Activated T-cell treated with anti-CD3 and anti-CD28 coated beads, Interleukin-2, amount 50 U/mL, for 24 hours (primary cell): ENCODE results near the gene RHO.
"Not testable (repeated sequence)": the region's sequence is repeated elsewhere in the genome, so short reads cannot be mapped to it uniquely, and the experiment has no call there.

ENCODE experiments used
- DNase-seq: peaks from one replicate; pipeline ENCODE4 v3.0.0-alpha.2; 2020
- H3K27ac Mint-ChIP-seq: 2 replicates; pipeline ENCODE4 v1.8.0; 2020; ENCODE audit warnings: mild to moderate bottlenecking, mixed read lengths
- H3K27me3 Mint-ChIP-seq: 2 replicates; pipeline ENCODE4 v1.8.0; 2020; ENCODE audit warnings: mixed read lengths
- H3K36me3 Mint-ChIP-seq: 2 replicates; pipeline ENCODE4 v1.8.0; 2020; ENCODE audit warnings: low read depth, mixed read lengths
- H3K4me1 Mint-ChIP-seq: 2 replicates; pipeline ENCODE4 v1.8.0; 2020; ENCODE audit warnings: low read depth, mixed read lengths
- H3K4me3 Mint-ChIP-seq: 2 replicates; pipeline ENCODE4 v1.8.0; 2020; ENCODE audit warnings: mild to moderate bottlenecking, moderate library complexity, mixed read lengths
- H3K9me3 Mint-ChIP-seq: 2 replicates; pipeline ENCODE4 v1.8.0; 2020; ENCODE audit warnings: mixed read lengths

Gene RHO

GRCh38 chr3:129506231-129506742 lies 22.2 kb upstream of the RHO start:
- Mint-ChIP-seq H3K36me3 (peaks cover 27% of the 10 kb centered on the region), H3K9me3 (no peaks in the 10 kb centered on the region), H3K4me1 (peaks cover 2% of the 10 kb centered on the region), H3K27ac (no peak overlapping the region), H3K27me3 (no peaks in the 10 kb centered on the region), H3K4me3 (no peak overlapping the region)
- no peak for DNase-seq

DNA sequence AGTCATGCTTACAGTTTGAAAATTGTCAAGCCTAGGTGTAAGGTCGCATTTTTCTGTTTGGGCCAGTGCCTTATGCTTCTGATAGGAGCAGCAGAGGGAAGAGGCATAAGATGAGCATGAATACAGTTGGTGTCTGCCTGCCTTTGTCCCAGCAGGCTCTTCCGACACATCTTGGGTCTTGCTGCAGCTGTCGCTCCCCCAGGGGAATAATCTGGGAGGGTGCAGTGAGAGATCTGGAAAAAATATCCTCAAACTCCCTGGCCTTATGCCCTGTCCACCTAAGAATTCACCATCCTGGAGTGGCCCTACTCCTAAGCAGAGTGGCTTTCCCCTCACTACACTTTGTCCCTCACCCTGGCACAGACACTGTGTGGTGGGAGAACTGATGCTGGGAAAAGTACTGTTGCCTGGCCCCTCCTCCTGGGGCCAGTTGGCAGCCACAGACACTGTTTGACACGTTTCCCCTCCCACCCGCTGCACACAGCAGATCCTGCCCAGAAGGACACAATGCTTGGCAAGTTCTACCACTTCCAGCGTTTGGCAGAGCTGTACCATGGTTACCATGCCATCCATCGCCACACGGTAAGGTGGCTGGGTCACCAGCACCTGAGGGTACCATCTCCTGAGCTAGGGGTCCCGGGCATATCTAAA lies 21.1 kb upstream of the RHO start:
- Mint-ChIP-seq H3K4me1 (peaks cover 2% of the 10 kb centered on the region), H3K27ac (no peak overlapping the region), H3K9me3 (no peaks in the 10 kb centered on the region), H3K4me3 (no peak overlapping the region), H3K27me3 (no peaks in the 10 kb centered on the region), H3K36me3 (peaks cover 28% of the 10 kb centered on the region)
- no peak for DNase-seq

DNA sequence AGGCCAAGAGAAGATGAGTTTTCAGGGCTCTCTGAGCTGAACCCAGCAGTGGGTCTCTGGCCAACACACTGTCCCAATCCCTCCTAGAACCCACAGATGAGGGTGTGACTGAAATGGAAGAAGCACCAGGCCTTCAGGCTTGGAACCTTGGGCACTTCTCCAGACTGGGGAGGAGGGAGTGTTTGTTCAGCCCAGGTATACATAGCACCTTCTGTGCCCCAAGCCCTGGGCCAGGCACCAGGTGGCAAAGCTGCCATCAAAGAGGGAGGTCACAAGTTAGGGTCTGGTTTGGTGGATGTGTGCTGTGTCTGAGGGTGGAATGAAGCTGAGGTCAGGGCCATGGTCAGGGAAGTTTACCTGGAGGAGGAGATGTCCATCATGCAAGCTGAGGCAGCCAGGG lies 15.8 kb upstream of the RHO start:
- Mint-ChIP-seq H3K36me3 (peaks cover 33% of the 10 kb centered on the region), H3K4me3 (no peak overlapping the region)
- DNase-seq: no peak

DNA sequence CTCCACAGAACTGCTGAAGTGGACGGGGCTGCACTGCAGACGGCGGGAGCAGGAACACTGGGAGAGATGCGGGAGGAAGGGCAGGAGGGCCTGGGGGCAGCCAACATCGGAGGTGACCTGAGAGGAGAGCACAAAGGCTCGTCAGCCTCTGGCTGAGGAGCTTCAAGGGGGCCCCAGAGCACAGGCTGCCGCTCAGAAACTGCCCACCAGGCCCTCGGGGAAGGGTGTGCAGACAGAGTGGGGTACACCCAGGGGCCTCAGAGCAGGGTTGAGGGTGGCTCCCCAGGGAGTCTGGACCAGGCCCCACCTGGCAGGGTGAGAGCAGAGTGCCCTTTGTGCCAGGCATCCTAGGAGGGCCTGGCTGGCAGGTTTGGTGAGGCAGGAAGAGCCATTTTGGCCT lies 14.7 kb upstream of the RHO start:
- DNase-seq: no peak
- no peak overlapping the region for H3K27ac Mint-ChIP-seq
- H3K36me3 Mint-ChIP-seq: peaks cover 29% of the 10 kb centered on the region
- H3K4me3 Mint-ChIP-seq: no peak overlapping the region
- H3K9me3 Mint-ChIP-seq: no peaks in the 10 kb centered on the region
- H3K4me1 Mint-ChIP-seq: peaks cover 2% of the 10 kb centered on the region
- H3K27me3 Mint-ChIP-seq: no peaks in the 10 kb centered on the region

More for the DNA sequence above, 15.8 kb upstream of the RHO start:
- Mint-ChIP-seq H3K27ac (peak overlapping the region; percentile 59), H3K4me1 (peaks cover 2% of the 10 kb centered on the region), H3K9me3 (no peaks in the 10 kb centered on the region), H3K27me3 (no peaks in the 10 kb centered on the region)

DNA sequence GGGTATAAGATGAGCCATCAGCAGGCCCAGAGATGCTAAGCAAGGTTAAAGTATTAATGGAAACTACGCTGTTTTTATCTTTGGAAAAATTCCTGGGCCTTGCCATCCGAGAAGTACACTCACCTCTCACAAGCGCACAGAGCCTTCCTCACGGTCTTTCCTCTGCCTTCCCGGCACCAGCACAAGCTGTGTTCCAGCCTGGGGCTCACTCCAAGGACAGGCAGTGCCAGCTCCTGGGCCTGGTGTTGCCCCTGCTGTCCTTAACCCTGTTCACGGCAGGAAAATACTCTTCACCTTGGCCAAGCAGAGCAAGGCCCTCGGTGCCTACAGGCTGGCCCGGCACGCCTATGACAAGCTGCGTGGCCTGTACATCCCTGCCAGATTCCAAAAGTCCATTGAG lies 14.3 kb upstream of the RHO start:
- Mint-ChIP-seq H3K27ac (no peak overlapping the region), H3K4me3 (no peak overlapping the region)
- DNase-seq: no peak

DNA sequence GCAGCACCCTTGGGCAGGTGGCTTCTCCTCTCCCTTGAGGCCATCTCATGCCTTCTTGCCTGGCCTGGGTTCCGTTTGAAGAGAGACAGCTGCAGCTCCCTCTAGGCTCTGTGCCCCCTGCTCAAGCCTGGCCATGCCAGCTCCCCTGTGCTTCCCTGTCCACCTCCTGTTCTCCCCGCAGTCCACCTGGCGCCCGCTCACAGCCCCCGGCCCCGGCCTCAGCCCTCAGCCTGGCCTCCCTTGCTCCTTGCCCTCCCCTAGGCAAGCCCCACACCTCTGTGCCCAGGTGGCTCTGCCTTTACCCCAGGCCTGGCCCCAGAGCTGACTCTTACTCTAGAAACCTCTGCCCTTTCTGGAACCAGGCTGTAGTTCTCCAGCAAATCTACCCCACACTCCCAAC lies 13.9 kb upstream of the RHO start:
- Mint-ChIP-seq H3K27me3 (no peaks in the 10 kb centered on the region), H3K4me1 (peaks cover 2% of the 10 kb centered on the region), H3K27ac (no peak overlapping the region), H3K4me3 (no peak overlapping the region), H3K9me3 (no peaks in the 10 kb centered on the region), H3K36me3 (peaks cover 26% of the 10 kb centered on the region)
- no peak for DNase-seq

More for the DNA sequence above, 14.3 kb upstream of the RHO start:
- Mint-ChIP-seq H3K36me3 (peaks cover 29% of the 10 kb centered on the region), H3K27me3 (no peaks in the 10 kb centered on the region), H3K9me3 (no peaks in the 10 kb centered on the region), H3K4me1 (peaks cover 2% of the 10 kb centered on the region)

DNA sequence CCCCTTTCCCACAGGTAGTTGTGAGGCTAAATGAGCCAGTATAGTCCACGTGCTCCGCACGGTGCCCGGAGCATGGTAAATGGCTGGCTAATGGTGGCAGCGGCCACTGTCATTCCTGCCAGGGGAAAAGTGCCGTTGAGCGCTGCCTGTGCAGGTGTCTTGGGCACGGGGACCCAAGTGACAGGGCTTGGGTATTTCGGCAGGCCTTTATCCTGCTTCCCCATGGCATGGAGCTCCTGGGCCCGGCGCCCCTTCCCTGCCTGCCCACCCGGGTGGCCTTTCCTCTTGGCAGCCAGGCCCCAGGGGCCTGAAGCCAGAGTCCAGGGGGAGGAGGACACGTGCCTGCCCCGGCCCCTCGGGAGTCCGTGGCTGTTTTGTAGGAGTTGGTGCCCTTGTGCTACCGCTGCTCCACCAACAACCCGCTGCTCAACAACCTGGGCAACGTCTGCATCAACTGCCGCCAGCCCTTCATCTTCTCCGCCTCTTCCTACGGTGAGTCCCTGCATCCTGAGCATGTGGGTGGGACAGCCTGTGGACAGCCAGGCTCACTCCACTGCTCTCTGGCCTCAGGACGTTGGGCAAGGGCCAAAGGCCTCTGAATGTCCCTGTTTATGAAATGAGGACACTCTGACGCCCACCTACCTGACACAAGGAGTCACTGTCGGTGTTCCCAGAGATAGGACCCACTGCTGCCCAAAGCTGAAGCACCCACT lies 13.2 kb upstream of the RHO start:
- not testable (repeated sequence) for H3K9me3 Mint-ChIP-seq, H3K27me3 Mint-ChIP-seq, H3K27ac Mint-ChIP-seq, H3K4me3 Mint-ChIP-seq, DNase-seq, H3K4me1 Mint-ChIP-seq
- H3K36me3 Mint-ChIP-seq: peaks cover 26% of the 10 kb centered on the region

DNA sequence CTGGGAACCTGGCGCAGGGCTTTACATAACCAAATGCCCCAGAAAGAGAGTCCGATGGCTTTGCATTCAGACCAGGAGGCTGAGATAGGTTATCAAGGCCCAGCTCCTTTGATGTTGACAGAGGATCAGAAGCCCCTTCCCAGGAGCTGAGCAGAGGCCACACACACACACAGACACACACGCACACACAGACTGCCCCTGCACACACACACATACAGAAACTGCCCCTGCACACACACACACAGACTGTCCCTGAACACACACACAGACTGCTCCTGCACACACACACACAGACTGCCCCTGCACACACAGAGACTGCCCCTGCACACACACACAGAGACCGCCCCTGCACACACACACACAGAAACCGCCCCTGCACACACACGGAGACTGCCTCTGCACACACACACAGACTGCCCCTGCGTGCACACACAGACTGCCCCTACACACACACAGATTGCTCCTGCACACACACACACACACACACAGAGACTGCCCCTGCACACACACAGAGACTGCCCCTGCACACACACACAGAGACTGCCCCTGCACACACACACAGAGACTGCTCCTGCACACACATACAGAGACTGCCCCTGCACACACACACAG lies 12.5 kb upstream of the RHO start:
- DNase-seq, H3K4me1 Mint-ChIP-seq, H3K9me3 Mint-ChIP-seq, H3K27me3 Mint-ChIP-seq, H3K4me3 Mint-ChIP-seq, H3K27ac Mint-ChIP-seq: not testable (repeated sequence)
- peaks cover 26% of the 10 kb centered on the region for H3K36me3 Mint-ChIP-seq

GRCh38 chr3:129517516-129517915 lies 10.9 kb upstream of the RHO start:
- no peaks in the 10 kb centered on the region for H3K9me3 Mint-ChIP-seq
- H3K27me3 Mint-ChIP-seq: no peaks in the 10 kb centered on the region
- H3K4me1 Mint-ChIP-seq: no peaks in the 10 kb centered on the region
- DNase-seq: no peak
- peaks cover 20% of the 10 kb centered on the region for H3K36me3 Mint-ChIP-seq
- H3K4me3 Mint-ChIP-seq: no peak overlapping the region
- H3K27ac Mint-ChIP-seq: no peak overlapping the region

GRCh38 chr3:129518038-129518561 lies 10.3 kb upstream of the RHO start:
- Mint-ChIP-seq H3K27me3 (no peaks in the 10 kb centered on the region), H3K9me3 (no peaks in the 10 kb centered on the region), H3K4me3 (no peak overlapping the region), H3K27ac (no peak overlapping the region), H3K4me1 (no peaks in the 10 kb centered on the region), H3K36me3 (peaks cover 17% of the 10 kb centered on the region)
- DNase-seq: no peak

- Mint-ChIP-seq H3K36me3 (peaks cover 14% of the 10 kb centered on the region), H3K4me3 (no peak overlapping the region), H3K27me3 (no peaks in the 10 kb centered on the region), H3K4me1 (no peaks in the 10 kb centered on the region), H3K9me3 (no peaks in the 10 kb centered on the region), H3K27ac (no peak overlapping the region)
- no peak for DNase-seq
Observed at GRCh38 chr3:129518581-129518980, 9.9 kb upstream of the RHO start.

- no peaks in the 10 kb centered on the region for H3K4me1 Mint-ChIP-seq
- H3K9me3 Mint-ChIP-seq: no peaks in the 10 kb centered on the region
- H3K4me3 Mint-ChIP-seq: no peak overlapping the region
- no peak for DNase-seq
- peaks cover 14% of the 10 kb centered on the region for H3K36me3 Mint-ChIP-seq
- no peak overlapping the region for H3K27ac Mint-ChIP-seq
- H3K27me3 Mint-ChIP-seq: no peaks in the 10 kb centered on the region
Observed at GRCh38 chr3:129519449-129519848, 9.0 kb upstream of the RHO start.

DNA sequence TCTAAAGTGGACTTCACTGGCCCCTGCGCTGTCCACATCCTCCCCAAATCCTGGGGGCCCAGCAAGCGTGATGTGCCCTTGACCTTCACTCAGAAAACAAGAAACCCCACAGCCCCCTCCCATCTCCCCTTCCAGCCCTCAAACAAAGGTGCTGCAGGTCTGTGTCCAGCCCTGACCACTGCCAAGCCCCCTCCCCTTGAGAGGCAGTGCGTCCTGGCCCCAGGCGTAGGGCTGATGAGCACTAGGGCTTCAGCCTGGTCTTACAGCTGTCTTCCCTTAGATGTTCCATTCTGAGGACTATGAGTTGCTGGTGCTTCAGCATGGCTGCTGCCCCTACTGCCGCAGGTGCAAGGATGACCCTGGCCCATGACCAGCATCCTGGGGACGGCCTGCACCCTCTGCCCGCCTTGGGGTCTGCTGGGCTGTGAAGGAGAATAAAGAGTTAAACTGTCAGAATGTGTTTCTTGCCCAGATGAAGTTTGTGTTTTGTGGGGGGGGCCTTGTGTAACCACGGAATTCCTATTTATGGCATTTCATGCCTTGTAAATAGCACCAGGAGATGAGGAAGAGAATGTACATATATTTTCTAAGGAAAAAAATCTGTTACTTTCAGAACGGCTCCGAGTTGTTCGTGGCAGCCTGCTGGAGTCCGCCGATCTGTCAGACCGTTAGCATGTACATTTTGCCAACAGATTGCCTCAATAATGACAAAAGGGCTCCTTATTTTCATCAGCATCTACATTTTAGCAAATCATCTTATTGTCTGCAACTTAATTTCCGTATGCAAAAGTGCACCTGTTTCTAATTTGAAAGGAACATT lies 8.3 kb upstream of the RHO start:
- Mint-ChIP-seq H3K9me3 (no peaks in the 10 kb centered on the region), H3K27me3 (no peaks in the 10 kb centered on the region), H3K4me3 (no peak overlapping the region), H3K27ac (no peak overlapping the region), H3K36me3 (peaks cover 11% of the 10 kb centered on the region), H3K4me1 (no peaks in the 10 kb centered on the region)
- no peak for DNase-seq

GRCh38 chr3:129520960-129521359 lies 7.5 kb upstream of the RHO start:
- H3K9me3 Mint-ChIP-seq: no peaks in the 10 kb centered on the region
- no peak overlapping the region for H3K4me3 Mint-ChIP-seq
- H3K27ac Mint-ChIP-seq: no peak overlapping the region
- no peak for DNase-seq
- H3K4me1 Mint-ChIP-seq: peaks cover 3% of the 10 kb centered on the region
- no peaks in the 10 kb centered on the region for H3K27me3 Mint-ChIP-seq
- H3K36me3 Mint-ChIP-seq: peaks cover 8% of the 10 kb centered on the region
